HepG2 (cell line): ENCODE data around the gene TMC2. TPM values are rescaled to one million over a fixed set of nuclear protein-coding genes. Genes with fewer than 3 reads are reported as not detected.

Source experiments
- ATAD3A ChIP-seq: sonication (generic); formaldehyde crosslinking; IDR thresholded peaks from 2 replicates; pipeline ENCODE4 v1.4.0; 2020; ENCODE audit warnings: missing genetic modification reagents
- CREB1 ChIP-seq, 2 experiments: fragments of 450-650 bp in 1 of 2; IDR thresholded peaks; 2 replicates each; pipeline ENCODE4 v1.6.1; 2016 to 2017; ENCODE audit warnings: control low read depth in 1 of 2, mild to moderate bottlenecking in 1 of 2, missing compliant biosample characterization in 1 of 2, missing genetic modification characterization in 1 of 2
- ELF1 ChIP-seq: sonication (generic); formaldehyde crosslinking; IDR thresholded peaks from 2 replicates; pipeline ENCODE4 v1.4.0; 2020; ENCODE audit warnings: missing genetic modification reagents
- ETV6 ChIP-seq: sonication (generic); formaldehyde crosslinking; conservative IDR thresholded peaks from 2 replicates; pipeline ENCODE4 v1.4.0; 2020; ENCODE audit warnings: missing genetic modification reagents
- GPBP1L1 ChIP-seq: sonication (generic); formaldehyde crosslinking; IDR thresholded peaks from 2 replicates; pipeline ENCODE4 v1.5.0; 2020; ENCODE audit warnings: mild to moderate bottlenecking, missing genetic modification reagents
- HHEX ChIP-seq: IDR thresholded peaks from 2 replicates; pipeline ENCODE4 v1.6.1; 2016; ENCODE audit warnings: control low read depth
- JUN ChIP-seq: sonication (generic); formaldehyde crosslinking; IDR thresholded peaks from 2 replicates; pipeline ENCODE4 v1.4.0; 2020; ENCODE audit warnings: mild to moderate bottlenecking, missing genetic modification reagents
- KDM5B ChIP-seq: sonication (generic); formaldehyde crosslinking; IDR thresholded peaks from 2 replicates; pipeline ENCODE4 v1.4.0; 2020; ENCODE audit warnings: missing genetic modification reagents, mild to moderate bottlenecking, borderline replicate concordance
- MZF1 ChIP-seq: sonication (generic); formaldehyde crosslinking; IDR thresholded peaks from 2 replicates; pipeline ENCODE4 v1.8.1; 2023; ENCODE audit warnings: mild to moderate bottlenecking, missing genetic modification reagents, borderline replicate concordance
- TAF15 ChIP-seq: fragments of 200-400 bp; formaldehyde crosslinking; IDR thresholded peaks from one replicate; pipeline ENCODE4 v1.6.1; 2018; ENCODE audit warnings: mild to moderate bottlenecking, low read depth, low read length; ENCODE audit not compliant: poor library complexity, severe bottlenecking
- TFAP4 ChIP-seq: sonication (generic); IDR thresholded peaks from 2 replicates; pipeline ENCODE4 v1.6.1; 2016; ENCODE audit warnings: low read depth, borderline replicate concordance
- TIGD3 ChIP-seq: sonication (generic); formaldehyde crosslinking; IDR thresholded peaks from 2 replicates; pipeline ENCODE4 v1.5.1; 2020; ENCODE audit warnings: mild to moderate bottlenecking, missing genetic modification reagents, borderline replicate concordance
- ZBTB14 ChIP-seq: sonication (generic); formaldehyde crosslinking; IDR thresholded peaks from 2 replicates; pipeline ENCODE4 v1.4.0; 2020; ENCODE audit warnings: missing genetic modification reagents
- ZHX1 ChIP-seq: sonication (generic); formaldehyde crosslinking; IDR thresholded peaks from 2 replicates; pipeline ENCODE4 v1.8.1; 2022; ENCODE audit warnings: low read depth, mild to moderate bottlenecking, missing genetic modification reagents
- ZNF232 ChIP-seq: sonication (generic); formaldehyde crosslinking; IDR thresholded peaks from 2 replicates; pipeline ENCODE4 v1.4.0; 2020; ENCODE audit warnings: missing genetic modification reagents, borderline replicate concordance
- ZNF260 ChIP-seq: sonication (generic); formaldehyde crosslinking; IDR thresholded peaks from 2 replicates; pipeline ENCODE4 v1.4.0; 2020; ENCODE audit warnings: missing genetic modification reagents, low read depth, mild to moderate bottlenecking, borderline replicate concordance
- ZNF3 ChIP-seq: IDR thresholded peaks from 2 replicates; pipeline ENCODE4 v1.7.0; 2017; ENCODE audit warnings: inconsistent platforms
- ZNF557 ChIP-seq: sonication (generic); formaldehyde crosslinking; IDR thresholded peaks from 2 replicates; pipeline ENCODE4 v1.4.0; 2020; ENCODE audit warnings: missing genetic modification reagents
- ZNF782 ChIP-seq: sonication (generic); formaldehyde crosslinking; IDR thresholded peaks from 2 replicates; pipeline ENCODE4 v1.4.0; 2020; ENCODE audit warnings: missing genetic modification reagents, mild to moderate bottlenecking, borderline replicate concordance
- polyA plus RNA-seq, 8 experiments: library from polyadenylated mRNA; depleted of rRNA in 3 of 8; stranded (reverse) in 7 of 8; unstranded in 1 of 8; fragments of >200 nt; fragmentation: Illumina TruSeq in 4 of 8; extraction: Trizol in 4 of 8; gene quantifications; 2 replicates each; pipeline versions ENCODE4 v1.2.1 to v1.2.3, GENCODE V29; 2011 to 2016; ENCODE audit warnings: low read depth in 4 of 8, missing spikeins in 1 of 8, mixed read lengths in 1 of 8; ENCODE audit not compliant: insufficient read depth in 1 of 8
- total RNA-seq, 5 experiments: library from RNA; depleted of rRNA; stranded (reverse); fragments of >200 nt; fragmentation: Illumina TruSeq; extraction: Trizol; gene quantifications; 2 replicates each; pipeline ENCODE4 v1.2.3, GENCODE V29; 2016; ENCODE audit warnings: low read depth in 1 of 5

TMC2 gene
- total and polyA plus RNA-seq, 2 of the 13 experiments (the other 11 are each of a cell fraction or from before 2014, with no cell fraction given), result not detected

GRCh38 chr20:2508631-2509467 lies 27.5 kb upstream of the TMC2 start, which contains the start of gene ZNF343 (continued):
- no peak for TF ChIP-seq ZBTB14 (CRISPR knock-in tag)
- peak; percentile 91 for TF ChIP-seq KDM5B (CRISPR knock-in tag)
- TF ChIP-seq MZF1 (CRISPR knock-in tag), result peak; percentile 96
- 0 out of 2 replicates have a peak, but pooled peaks have one; percentile 53 for TF ChIP-seq ZNF3
- TF ChIP-seq ZNF260 (CRISPR knock-in tag), result no peak
- peak; percentile 59; the same call in 1 of the 2 replicates for TF ChIP-seq ZNF782 (CRISPR knock-in tag)
- no peak for TF ChIP-seq HHEX
- peak; percentile 85; the same call in 1 of the 2 replicates for TF ChIP-seq TIGD3 (CRISPR knock-in tag)
- no peak for TF ChIP-seq GPBP1L1 (CRISPR knock-in tag)
- TF ChIP-seq TAF15, result peak; percentile 65
- TF ChIP-seq TFAP4, result peak; percentile 47; the same call in 1 of the 2 replicates
- TF ChIP-seq JUN (CRISPR knock-in tag), result peak; percentile 54; the same call in 1 of the 2 replicates
- TF ChIP-seq ZHX1 (CRISPR knock-in tag), result peak; percentile 71; the same call in 1 of the 2 replicates
- TF ChIP-seq ETV6, result peak; percentile 67; the same call in 1 of the 2 replicates
- TF ChIP-seq ATAD3A (CRISPR knock-in tag), result peak; percentile 75; the same call in 1 of the 2 replicates
- peak; percentile 90 for TF ChIP-seq ZNF232 (CRISPR knock-in tag)
- peak; percentile 72 for TF ChIP-seq CREB1 (IDR thresholded peaks at IDR 0.05)
- TF ChIP-seq CREB1 (CRISPR knock-in tag; IDR thresholded peaks at IDR 0.05), result peak; percentile 91
- TF ChIP-seq ELF1 (CRISPR knock-in tag), result peak; percentile 97
- TF ChIP-seq ZNF557 (CRISPR knock-in tag), result 0 out of 2 replicates have a peak, but pooled peaks have one; percentile 40
